GM18951 (cell line): ENCODE data around the gene DROSHA.

Source experiments
- POLR2A ChIP-seq: IDR thresholded peaks from 4 replicates; pipeline ENCODE4 v1.6.1; 2011; ENCODE audit warnings: mild to moderate bottlenecking; ENCODE audit not compliant: insufficient read length, insufficient read depth; ENCODE audit errors: extremely low read depth
- in situ Hi-C: fragments of 300-500 bp; cut with MboI; formaldehyde crosslinking; loops from one replicate; pipeline ENCODE4 v1.12.0; 2022; ENCODE audit warnings: low sequenced_read_pairs, mixed read lengths, inconsistent platforms; ENCODE audit not compliant: unreplicated experiment

Gene DROSHA

GRCh38 chr5:31434898-31435297 is 97.0 kb downstream of the DROSHA start:
- TF ChIP-seq POLR2A: no peak
- in situ Hi-C loops: no loop called here

GRCh38 chr5:31433229-31433628 is 98.7 kb downstream of the DROSHA start:
- in situ Hi-C loops: no loop called here
- no peak for TF ChIP-seq POLR2A

- in situ Hi-C loops: no loop called here
- TF ChIP-seq POLR2A: no peak
Measured at GRCh38 chr5:31427724-31428309, 104.1 kb downstream of the DROSHA start.

GRCh38 chr5:31427013-31427723 is 104.7 kb downstream of the DROSHA start:
- in situ Hi-C loops: no loop called here
- TF ChIP-seq POLR2A: no peak

- in situ Hi-C loops: no loop called here
Measured at GRCh38 chr5:31421806-31422586, 109.9 kb downstream of the DROSHA start.

GRCh38 chr5:31417512-31417911 is 114.4 kb downstream of the DROSHA start:
- in situ Hi-C loops: no loop called here
- TF ChIP-seq POLR2A: no peak

More at GRCh38 chr5:31421806-31422586, 109.9 kb downstream of the DROSHA start:
- no peak for TF ChIP-seq POLR2A

- TF ChIP-seq POLR2A: no peak
- in situ Hi-C loops: no loop called here
Measured at GRCh38 chr5:31416547-31416946, 115.3 kb downstream of the DROSHA start.

GRCh38 chr5:31415960-31416359 is 115.9 kb downstream of the DROSHA start:
- in situ Hi-C loops: no loop called here
- TF ChIP-seq POLR2A: no peak

- TF ChIP-seq POLR2A: no peak
- in situ Hi-C loops: no loop called here
Measured at GRCh38 chr5:31415009-31415923, 116.6 kb downstream of the DROSHA start.

GRCh38 chr5:31413030-31413812 is 118.7 kb downstream of the DROSHA start:
- TF ChIP-seq POLR2A: no peak
- in situ Hi-C loops: no loop called here

GRCh38 chr5:31412324-31412723 is 119.6 kb downstream of the DROSHA start:
- in situ Hi-C loops: no loop called here
- TF ChIP-seq POLR2A: no peak

- in situ Hi-C loops: no loop called here
Measured at GRCh38 chr5:31410089-31410488, 121.8 kb downstream of the DROSHA start.

More at GRCh38 chr5:31410089-31410488, 121.8 kb downstream of the DROSHA start:
- no peak for TF ChIP-seq POLR2A
